Heart left ventricle (tissue), 16 donors: ENCODE results near the gene PIERCE2. TPM values are rescaled to one million over a fixed set of nuclear protein-coding genes. Genes with fewer than 3 reads are reported as not detected.

Experiments
- ATAC-seq, 4 donors: fragments of 200-7000 bp; cut with Tn5 transposase; one replicate each; pipeline ENCODE4 v1.9.1; 2020 to 2022; ENCODE audit warnings: moderate library complexity in 4 of 4, mild to moderate bottlenecking in 3 of 4, moderate number of reproducible peaks in 1 of 4
- DNase-seq, 5 donors: peaks; one replicate each; pipeline ENCODE4 v3.0.0-alpha.2; 2020
- H3K27ac ChIP-seq, 12 donors: fragments of 200-600 bp; sonication (generic) in 4 of 12; one replicate each; pipeline versions ENCODE4 v1.5.0 to v1.8.0; 2016 to 2022; ENCODE audit warnings: mild to moderate bottlenecking in 2 of 12
- H3K27me3 ChIP-seq, 9 donors: fragments of 200-600 bp; sonication (generic) in 2 of 9; one replicate each; pipeline versions ENCODE4 v1.5.1 to v1.8.0; 2016 to 2022; ENCODE audit warnings: mild to moderate bottlenecking in 3 of 9
- H3K36me3 ChIP-seq, 9 donors: fragments of 200-600 bp; sonication (generic) in 2 of 9; one replicate each; pipeline versions ENCODE4 v1.5.0 to v1.8.0; 2018 to 2022; ENCODE audit warnings: mild to moderate bottlenecking in 2 of 9
- H3K4me1 ChIP-seq, 12 donors: fragments of 200-600 bp; sonication (generic) in 4 of 12; one replicate each; pipeline versions ENCODE4 v1.5.0 to v1.8.0; 2016 to 2022; ENCODE audit warnings: mild to moderate bottlenecking in 3 of 12
- H3K4me3 ChIP-seq, 12 donors: fragments of 200-600 bp; sonication (generic) in 4 of 12; one replicate each; pipeline versions ENCODE4 v1.5.0 to v1.8.0; 2017 to 2022; ENCODE audit warnings: mild to moderate bottlenecking in 9 of 12, moderate library complexity in 4 of 12
- H3K9me3 ChIP-seq, 12 donors: fragments of 200-600 bp; sonication (generic) in 4 of 12; one replicate each; pipeline versions ENCODE4 v1.5.0 to v1.8.0; 2016 to 2022; ENCODE audit warnings: mild to moderate bottlenecking in 1 of 12
- POLR2A ChIP-seq, 2 donors: fragments of 450-650 bp; IDR thresholded peaks; one replicate each; pipeline ENCODE4 v1.6.1; 2017; ENCODE audit warnings: antibody characterized with exemption in 2 of 2, mild to moderate bottlenecking in 2 of 2, moderate library complexity in 2 of 2
- WGBS, 4 donors: extraction: QIAGEN DNeasy Blood & Tissue Kit in 2 of 4; methylation state at CpG; one replicate each; pipeline versions ENCODE4 v1.1.5 to v1.1.7; 2013 to 2018; 5-methylcytosine and 5-hydroxymethylcytosine counted together
- intact Hi-C, 10 donors: fragments of 100-400 bp; cut with DNase I; formaldehyde crosslinking; loops; one replicate each; pipeline versions ENCODE4 v1.11.1 to v1.14.2; 2022
- microRNA counts, 2 donors: library from miRNA; unstranded; fragments of <30 nt; microRNA quantifications; one replicate each; lab custom pipeline; 2016
- microRNA-seq, 4 donors: library from miRNA; unstranded; fragments of <30 nt; microRNA quantifications; one replicate each; pipeline versions ENCODE4 to v1.2.0, GENCODE V29; 2017 to 2020
- polyA plus RNA-seq, 2 donors: library from polyadenylated mRNA; stranded (reverse); fragments of 200-250 nt; gene quantifications; one replicate each; pipeline ENCODE4 v1.2.3, GENCODE V29; 2013
- total RNA-seq, 9 donors: library from RNA; depleted of rRNA in 2 of 9; stranded (reverse); fragments of >200 nt in 2 of 9; fragmentation: NEBNext Ultra II Directional in 3 of 9; extraction: Animal tissue kit (Norgen Biotek cat#: 25700) in 3 of 9; gene quantifications; one replicate each; pipeline versions ENCODE4 v1.1.0 to v1.2.4, GENCODE V29; 2016 to 2023
- TF ChIP-seq, protein P1 (sequence below), 12 donors: fragments of 200-600 bp; sonication (generic) in 4 of 12; IDR thresholded peaks; one replicate each; pipeline versions ENCODE4 v1.5.0 to v1.8.0; 2018 to 2022; ENCODE audit warnings: antibody characterized with exemption in 12 of 12, mild to moderate bottlenecking in 5 of 12
- donor health status: ischemic (EF 13 %, LVEDD 7.1; RV severe dilation, severe dysfunction).
- donor health status: healthy with polysubstance abuse.
- donor health status: DM: no; HTN: yes; CAD: no.
- donor health status: DM: no; HTN: no; CAD: no.
- donor health status: ischemic (EF 25% LVEDD 6.9; RV normal size, moderate dysfunction).
- donor health status: ischemic (EF 25% LVEDD 5.7; RV mildly dilated, moderate dysfunction).
- donor health status: healthy.
- donor health status: DM: yes; HTN: yes; CAD: no.
- donor health status: ischemic (EF 35%, LVEDD 5.7; RV mildly dilated, moderate dysfunction).
- donor health status: nonischemic (EF 11% LVEDD 7.7; RV severe dilation, severe dysfunction).
- donor health status: DM: yes; HTN: yes; CAD: no.
- donor health status: PGD.
- donor health status: ischemic (EF 29% LVEDD 5.4; RV normal size, mild dysfunction).
- donor health status: nonischemic (EF 23%, LVEDD 6.1; RV moderate dilation, normal function).

PIERCE2 gene
- total and polyA plus RNA-seq, 11 donors, result 3.7 to 13.1 (median 5.8) TPM

DNA sequence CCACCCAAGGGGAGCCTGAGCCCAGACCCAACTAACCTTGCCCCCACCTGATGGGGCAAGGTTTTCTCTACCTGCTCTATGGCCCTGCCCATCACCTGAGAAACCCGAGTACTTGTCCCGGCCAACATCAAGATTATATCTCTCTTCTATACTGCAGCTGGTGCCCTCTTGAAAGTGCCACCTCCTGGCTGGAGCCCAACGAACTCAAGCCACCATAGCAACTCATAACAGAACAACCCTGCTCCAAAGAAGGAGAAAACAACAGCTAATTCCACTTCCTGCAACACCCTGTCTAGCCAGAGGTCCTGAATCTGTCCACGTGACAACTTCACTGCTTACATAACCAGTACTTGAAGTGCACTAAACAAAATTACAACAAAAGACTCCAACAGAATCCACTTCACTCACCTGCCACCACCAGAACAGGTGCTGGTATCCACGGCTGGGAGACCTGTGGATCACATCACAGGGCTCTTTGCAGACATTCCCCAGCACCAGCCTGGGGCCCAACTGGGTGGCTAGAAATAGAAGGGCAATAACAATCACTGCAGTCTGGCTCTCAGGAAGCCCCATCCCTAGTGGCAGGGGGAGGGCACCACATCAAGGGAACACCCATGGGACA lies 49.2 kb downstream of the PIERCE2 start:
- H3K27me3 ChIP-seq, result no peaks in the 10 kb centered on the region
- no peak for TF ChIP-seq POLR2A (IDR thresholded peaks at IDR 0.05)
- TF ChIP-seq, protein P1, sequence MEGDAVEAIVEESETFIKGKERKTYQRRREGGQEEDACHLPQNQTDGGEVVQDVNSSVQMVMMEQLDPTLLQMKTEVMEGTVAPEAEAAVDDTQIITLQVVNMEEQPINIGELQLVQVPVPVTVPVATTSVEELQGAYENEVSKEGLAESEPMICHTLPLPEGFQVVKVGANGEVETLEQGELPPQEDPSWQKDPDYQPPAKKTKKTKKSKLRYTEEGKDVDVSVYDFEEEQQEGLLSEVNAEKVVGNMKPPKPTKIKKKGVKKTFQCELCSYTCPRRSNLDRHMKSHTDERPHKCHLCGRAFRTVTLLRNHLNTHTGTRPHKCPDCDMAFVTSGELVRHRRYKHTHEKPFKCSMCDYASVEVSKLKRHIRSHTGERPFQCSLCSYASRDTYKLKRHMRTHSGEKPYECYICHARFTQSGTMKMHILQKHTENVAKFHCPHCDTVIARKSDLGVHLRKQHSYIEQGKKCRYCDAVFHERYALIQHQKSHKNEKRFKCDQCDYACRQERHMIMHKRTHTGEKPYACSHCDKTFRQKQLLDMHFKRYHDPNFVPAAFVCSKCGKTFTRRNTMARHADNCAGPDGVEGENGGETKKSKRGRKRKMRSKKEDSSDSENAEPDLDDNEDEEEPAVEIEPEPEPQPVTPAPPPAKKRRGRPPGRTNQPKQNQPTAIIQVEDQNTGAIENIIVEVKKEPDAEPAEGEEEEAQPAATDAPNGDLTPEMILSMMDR (IDR thresholded peaks at IDR 0.05), result no peak
- DNase-seq, result no peak
- no peaks in the 10 kb centered on the region for H3K36me3 ChIP-seq
- no peaks in the 10 kb centered on the region for H3K4me1 ChIP-seq
- intact Hi-C loops, result no loop called here
- ATAC-seq, result no peak
- no peak overlapping the region for H3K4me3 ChIP-seq
- H3K9me3 ChIP-seq, result peaks cover 0 to 24% (median 0%) of the 10 kb centered on the region in 12 donors
- 87 to 92% (median 89%) methylated on average over 5 of the region's 5 CpGs for whole genome bisulfite sequencing, 4 donors
- H3K27ac ChIP-seq, result no peak overlapping the region

DNA sequence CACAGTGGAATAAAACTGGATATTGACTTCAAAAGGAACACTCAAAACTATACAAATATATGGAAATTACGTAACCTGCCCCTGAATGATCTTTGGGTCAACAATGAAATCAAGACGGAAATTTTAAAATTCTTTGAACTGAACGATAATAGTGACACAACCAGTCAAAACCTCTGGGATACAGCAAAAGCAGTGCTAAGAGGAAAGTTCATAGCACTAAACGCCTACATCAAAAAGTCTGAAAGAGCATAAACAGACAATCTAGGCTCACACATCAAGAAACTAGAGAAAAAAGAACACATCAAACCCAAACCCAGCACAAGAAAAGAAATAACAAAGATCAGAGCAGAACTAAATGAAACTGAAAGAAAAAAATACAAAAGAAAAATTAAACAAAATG lies 53.2 kb downstream of the PIERCE2 start:
- Histone ChIP-seq H3K4me1 (no peaks in the 10 kb centered on the region), H3K4me3 (no peak overlapping the region), H3K27me3 (no peaks in the 10 kb centered on the region), H3K36me3 (no peaks in the 10 kb centered on the region), H3K27ac (no peak overlapping the region), H3K9me3 (peaks cover 0 to 24% (median 0%) of the 10 kb centered on the region in 12 donors)
- intact Hi-C loops, result no loop called here
- DNase-seq, result no peak
- 96 to 99% (median 98%) methylated on average over 4 of the region's 4 CpGs for WGBS, 4 donors
- no peak for ATAC-seq
- TF ChIP-seq, protein P1 (IDR thresholded peaks at IDR 0.05), result no peak
- no peak for TF ChIP-seq POLR2A (IDR thresholded peaks at IDR 0.05)

DNA sequence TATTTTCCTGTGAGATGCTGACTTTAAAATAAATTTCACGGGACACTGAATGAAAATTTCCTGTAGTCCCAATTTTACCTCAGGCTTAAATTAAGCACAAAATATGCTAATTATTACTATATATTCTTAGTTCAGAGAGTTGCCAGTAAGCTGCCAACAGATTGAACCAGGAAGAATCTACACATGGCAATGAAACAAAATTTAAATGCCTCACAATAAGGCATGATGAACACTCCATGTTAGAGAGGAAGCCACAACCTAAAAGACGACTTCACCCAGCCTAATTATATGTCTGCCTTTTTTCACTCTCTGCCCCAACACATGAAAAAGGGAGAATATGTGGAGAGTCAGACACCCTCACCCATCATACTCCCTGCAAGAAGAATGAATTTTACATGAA lies 60.0 kb downstream of the PIERCE2 start:
- H3K9me3 ChIP-seq, result peaks cover 0 to 5% (median 0%) of the 10 kb centered on the region in 12 donors
- ATAC-seq, result no peak
- H3K27me3 ChIP-seq, result no peaks in the 10 kb centered on the region
- TF ChIP-seq POLR2A (IDR thresholded peaks at IDR 0.05), result no peak
- TF ChIP-seq, protein P1 (IDR thresholded peaks at IDR 0.05), result no peak
- H3K36me3 ChIP-seq, result no peaks in the 10 kb centered on the region
- intact Hi-C loops, result no loop called here
- WGBS, 4 donors, result 77 to 87% (median 84%) methylated on average over 2 of the region's 2 CpGs
- no peak overlapping the region for H3K4me3 ChIP-seq
- no peaks in the 10 kb centered on the region for H3K4me1 ChIP-seq
- no peak overlapping the region for H3K27ac ChIP-seq
- no peak for DNase-seq

MicroRNAs encoded within 50 kb of the gene (microRNA counts, 767-probe panel; counts per million panel counts)
- microRNA hsa-miR-628-3p (lab: Ali Mortazavi, UCI), result 2,301 to 2,523 counts per million in 2 donors
- 2,416 to 3,069 counts per million in 2 donors for microRNA hsa-miR-628-5p (lab: Ali Mortazavi, UCI)

Small RNAs within 50 kb of the gene (microRNA-seq; reads per million reads assigned to microRNA genes)
- gene MIR628, result 201 to 329 (median 282) reads per million in 4 donors

Other genes with a start within 250 kb of the PIERCE2 start
- gene RSL24D1, start 211.6 kb upstream of the PIERCE2 start, total RNA-seq, result 10 to 100 TPM; 25.5 to 51.5 (median 39.2) TPM
- 10 to 100 TPM; 40.8 to 51.9 TPM for gene RSL24D1, start 211.6 kb upstream of the PIERCE2 start, polyA plus RNA-seq
- 10 to 100 TPM in 1 of 9 donors, 1 to 10 TPM in 8; 1.8 to 17.2 (median 4.2) TPM for gene RAB27A, start 118.7 kb upstream of the PIERCE2 start, total RNA-seq
- 1 to 10 TPM; 1.4 to 9.0 TPM for gene RAB27A, start 118.7 kb upstream of the PIERCE2 start, polyA plus RNA-seq
- gene PIGBOS1, start 89.4 kb upstream of the PIERCE2 start, total RNA-seq, result 10 to 100 TPM in 1 of 9 donors, 1 to 10 TPM in 8; 5.8 to 12.0 (median 7.7) TPM
- gene PIGBOS1, start 89.4 kb upstream of the PIERCE2 start, polyA plus RNA-seq, result 10 to 100 TPM; 14.8 to 18.0 TPM
- 10 to 100 TPM in 1 of 9 donors, 1 to 10 TPM in 8; 2.4 to 10.3 (median 3.0) TPM for gene PIGB, start 89.3 kb upstream of the PIERCE2 start, total RNA-seq
- gene PIGB, start 89.3 kb upstream of the PIERCE2 start, polyA plus RNA-seq, result 1 to 10 TPM; 2.3 to 3.5 TPM
- gene CCPG1, start 136 bp upstream of the PIERCE2 start, total RNA-seq, result 100 to 1,000 TPM in 1 of 9 donors, 10 to 100 TPM in 8; 62.2 to 105 (median 84.0) TPM
- gene CCPG1, start 136 bp upstream of the PIERCE2 start, polyA plus RNA-seq, result 10 to 100 TPM; 21.3 to 41.6 TPM
- under 1 TPM in 4 of 9 donors, not detected in 5; 0.12 to 0.64 (median 0.42) TPM for gene DNAAF4, start 99.7 kb downstream of the PIERCE2 start, total RNA-seq
- gene DNAAF4, start 99.7 kb downstream of the PIERCE2 start, polyA plus RNA-seq, result 1 to 10 TPM in 1 of 2 donors, under 1 TPM in 1; 0.65 to 2.3 TPM
- 1 to 10 TPM; 3.9 to 8.2 (median 4.9) TPM for gene PYGO1, start 179.8 kb downstream of the PIERCE2 start, total RNA-seq
- gene PYGO1, start 179.8 kb downstream of the PIERCE2 start, polyA plus RNA-seq, result 1 to 10 TPM; 1.1 to 2.1 TPM